HG03039 (cell line): ENCODE data around the gene KCTD6.

Experiments used
- ATAC-seq: cut with Tn5 transposase; IDR thresholded peaks from one replicate; pipeline ENCODE4 v1.9.1; 2021; ENCODE audit warnings: mild to moderate bottlenecking, moderate library complexity; ENCODE audit not compliant: unreplicated experiment

KCTD6 gene

DNA sequence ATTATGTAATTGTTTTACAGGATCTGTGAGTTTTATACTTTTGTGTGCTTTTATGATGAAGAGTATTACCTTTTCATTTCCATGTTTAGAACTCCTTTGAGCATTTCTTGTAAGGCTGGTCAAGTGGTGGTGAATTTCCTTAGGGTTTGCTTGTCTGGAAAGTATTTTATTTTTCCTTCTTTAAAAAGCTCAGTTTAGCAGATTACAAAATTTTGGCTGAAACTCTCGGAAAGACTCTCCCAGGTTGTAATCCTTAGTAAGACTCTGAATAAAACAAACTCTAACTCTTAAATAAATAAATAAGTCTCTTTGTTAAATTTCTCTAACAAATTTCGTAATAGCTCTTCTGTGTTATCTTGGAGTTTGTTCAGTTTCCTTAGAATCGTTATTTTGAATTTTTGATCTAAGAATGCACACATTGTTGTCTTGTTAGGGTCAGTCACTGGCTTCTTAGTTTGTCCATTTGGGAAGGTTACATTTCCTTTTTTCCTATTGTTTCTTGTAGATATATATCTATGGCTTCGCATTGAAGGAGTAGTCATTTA, 59.8 kb downstream of the KCTD6 start:
- ATAC-seq: no peak
